Ishikawa (cell line): Measurements from ENCODE around the gene ARL8B.

Experiments
- EGR1 ChIP-seq: IDR thresholded peaks from 2 replicates; pipeline ENCODE4 v1.6.1; 2012
- EP300 ChIP-seq: IDR thresholded peaks from 2 replicates; pipeline ENCODE4 v1.6.1; 2012; ENCODE audit warnings: borderline replicate concordance
- TEAD4 ChIP-seq: IDR thresholded peaks from 2 replicates; pipeline ENCODE4 v1.6.1; 2012

GRCh38 chr3:5141760-5142159, 19.7 kb downstream of the ARL8B start:
- TF ChIP-seq TEAD4 (no peak), EP300 (no peak), EGR1 (no peak)
